MCF 10A (cell line): ENCODE results near the gene NPC1. TPM values are rescaled to one million over a fixed set of nuclear protein-coding genes. Genes with fewer than 3 reads are reported as not detected.
A peak's percentile ranks its signal among the peaks of the same experiment; 100 is the strongest.

Source experiments
- BruUV-seq: library from RNA; stranded (reverse); fragments of 400-500 nt; replicated peaks from 2 replicates; lab custom pipeline; 2021; lab: Mats Ljungman, UMichigan
- CTCF ChIA-PET: fragments of 300-600 bp; sonication (Branson Sonifier 250); formaldehyde crosslinking; extraction: SDS; loops from one replicate; lab custom pipeline; 2021; ENCODE audit warnings: antibody characterized with exemption, inconsistent platforms; lab: Yijun Ruan, JAX
- POLR2A ChIA-PET: fragments of 300-600, 350-650 bp; sonication (Branson Sonifier 250); formaldehyde crosslinking; extraction: SDS; loops from one replicate; lab custom pipeline; 2020; ENCODE audit warnings: antibody characterized with exemption, inconsistent platforms; lab: Yijun Ruan, JAX
- DNase-seq: peaks from one replicate; pipeline ENCODE4 v3.0.0-alpha.2; 2018; ENCODE audit not compliant: unreplicated experiment
- H3K27ac Mint-ChIP-seq: one replicate; pipeline ENCODE4 v1.8.0; 2022; ENCODE audit warnings: mild to moderate bottlenecking, low read depth, mixed read lengths; ENCODE audit not compliant: unreplicated experiment
- H3K27me3 Mint-ChIP-seq: one replicate; pipeline ENCODE4 v1.8.0; 2022; ENCODE audit warnings: mixed read lengths; ENCODE audit not compliant: insufficient read depth, unreplicated experiment
- H3K36me3 Mint-ChIP-seq: one replicate; pipeline ENCODE4 v1.8.0; 2022; ENCODE audit warnings: mild to moderate bottlenecking, moderate library complexity, mixed read lengths; ENCODE audit not compliant: insufficient read depth, unreplicated experiment
- H3K4me1 Mint-ChIP-seq: one replicate; pipeline ENCODE4 v1.8.0; 2022; ENCODE audit warnings: mixed read lengths; ENCODE audit not compliant: insufficient read depth, unreplicated experiment
- H3K4me3 Mint-ChIP-seq: one replicate; pipeline ENCODE4 v1.8.0; 2022; ENCODE audit warnings: mild to moderate bottlenecking, moderate library complexity, mixed read lengths; ENCODE audit not compliant: unreplicated experiment
- H3K9me3 Mint-ChIP-seq: one replicate; pipeline ENCODE4 v1.8.0; 2022; ENCODE audit warnings: mixed read lengths; ENCODE audit not compliant: unreplicated experiment
- CTCF ChIP-seq: fragments of 200-600 bp; IDR thresholded peaks from one replicate; pipeline ENCODE4 v1.8.0; 2022; ENCODE audit warnings: antibody characterized with exemption, mild to moderate bottlenecking; ENCODE audit not compliant: unreplicated experiment
- intact Hi-C: fragments of 100-400 bp; cut with micrococcal nuclease; formaldehyde crosslinking; loops from 2 replicates; pipeline ENCODE4 v1.14.1; 2022
- total RNA-seq: library from RNA; stranded (reverse); gene quantifications from 2 replicates; pipeline ENCODE4 v1.2.3, GENCODE V29; 2022

The NPC1 gene
- total RNA-seq, 1 experiment from 2014 or later, result 60.4 TPM

- CTCF ChIA-PET, result interaction anchor here (0.6 to 2.3 kb wide), 3 partner anchors 29 to 270 kb away, joined by 3 to 10 read pairs (median 3); no protein-coding TSS in a partner anchor
- peak; percentile 26 for DNase-seq
- Mint-ChIP-seq H3K27me3 (no peaks in the 10 kb centered on the region), H3K9me3 (no peaks in the 10 kb centered on the region), H3K27ac (peak overlapping the region; percentile 74), H3K36me3 (peaks cover 73% of the 10 kb centered on the region), H3K4me3 (no peak overlapping the region), H3K4me1 (peaks cover 12% of the 10 kb centered on the region)
- POLR2A ChIA-PET, result interaction anchor here (1.1 to 1.6 kb wide), 6 partner anchors 18 to 41 kb away, joined by 3 to 5 read pairs (median 4); partner anchors contain the start of gene NPC1
- no peak for TF ChIP-seq CTCF
- BruUV-seq, result no TSS peak
- intact Hi-C loops, result loop anchor here (5.0 kb wide), 1 partner anchor 40 kb away; the partner anchor contains the start of gene NPC1
Measured at GRCh38 chr18:23547306-23547705, 39.0 kb downstream of the NPC1 start.

- no peaks in the 10 kb centered on the region for H3K9me3 Mint-ChIP-seq
- H3K4me1 Mint-ChIP-seq, result peaks cover 12% of the 10 kb centered on the region
- H3K4me3 Mint-ChIP-seq, result no peak overlapping the region
- no peak for TF ChIP-seq CTCF
- POLR2A ChIA-PET, result interaction anchor here (1.4 kb wide), 1 partner anchor 14 kb away, joined by 4 read pairs; no protein-coding TSS in a partner anchor
- no peak overlapping the region for H3K27ac Mint-ChIP-seq
- BruUV-seq, result no TSS peak
- CTCF ChIA-PET, result interaction anchor here (0.9 kb wide), 1 partner anchor 42 kb away, joined by 4 read pairs; no protein-coding TSS in a partner anchor
- intact Hi-C loops, result loop anchor here (5.0 kb wide), 1 partner anchor 42 kb away; the partner anchor contains the start of gene NPC1
- H3K36me3 Mint-ChIP-seq, result peaks cover 81% of the 10 kb centered on the region
- no peak for DNase-seq
- no peaks in the 10 kb centered on the region for H3K27me3 Mint-ChIP-seq
Measured at GRCh38 chr18:23545247-23545789, 41.0 kb downstream of the NPC1 start.

- ChIA-PET CTCF (interaction anchor here (0.7 to 1.0 kb wide), 4 partner anchors 26 to 350 kb away, joined by 3 to 4 read pairs (median 3); no protein-coding TSS in a partner anchor), POLR2A (interaction anchor here (0.7 to 1.2 kb wide), 2 partner anchors 22 to 43 kb away, joined by 3 read pairs; no protein-coding TSS in a partner anchor)
- peaks cover 83% of the 10 kb centered on the region for H3K36me3 Mint-ChIP-seq
- H3K9me3 Mint-ChIP-seq, result no peaks in the 10 kb centered on the region
- intact Hi-C loops, result no loop called here
- H3K4me3 Mint-ChIP-seq, result no peak overlapping the region
- BruUV-seq, result no TSS peak
- no peaks in the 10 kb centered on the region for H3K27me3 Mint-ChIP-seq
- H3K27ac Mint-ChIP-seq, result no peak overlapping the region
- peaks cover under 1% of the 10 kb centered on the region for H3K4me1 Mint-ChIP-seq
- DNase-seq, result no peak
- no peak for TF ChIP-seq CTCF
Measured at GRCh38 chr18:23542461-23542860, 43.8 kb downstream of the NPC1 start.

GRCh38 chr18:23541349-23542093 lies 44.8 kb downstream of the NPC1 start:
- Mint-ChIP-seq H3K36me3 (peaks cover 84% of the 10 kb centered on the region), H3K27me3 (no peaks in the 10 kb centered on the region), H3K27ac (no peak overlapping the region), H3K4me1 (no peaks in the 10 kb centered on the region), H3K9me3 (no peaks in the 10 kb centered on the region), H3K4me3 (no peak overlapping the region)
- TF ChIP-seq CTCF, result no peak
- ChIA-PET POLR2A (interaction anchor here (0.6 to 2.1 kb wide), 3 partner anchors 12 to 87 kb away, joined by 3 to 6 read pairs (median 4); no protein-coding TSS in a partner anchor), CTCF (interaction anchor here (0.6 to 1.5 kb wide), 4 partner anchors 25 to 80 kb away, joined by 3 to 4 read pairs (median 4); no protein-coding TSS in a partner anchor)
- no TSS peak for BruUV-seq
- intact Hi-C loops, result no loop called here
- DNase-seq, result no peak
